H1 (cell line): Measurements from ENCODE around the gene LILRB2. TPM values are rescaled to one million over a fixed set of nuclear protein-coding genes. Genes with fewer than 3 reads are reported as not detected.

ENCODE experiments used
- polyA plus RNA-seq, 7 experiments: library from polyadenylated mRNA; depleted of rRNA in 3 of 7; stranded (reverse) in 5 of 7; unstranded in 2 of 7; fragments of >200 nt in 5 of 7; fragments of 200-250 nt in 2 of 7; gene quantifications; 1 replicate in 5 of 7; 2 replicates in 1 of 7; 4 replicates in 1 of 7; pipeline versions ENCODE4 v1.2.1 to v1.2.3, GENCODE V29; 2011 to 2013; ENCODE audit warnings: missing spikeins in 2 of 7, mixed read lengths in 2 of 7
- total RNA-seq: library from RNA; stranded (reverse); fragmentation: NEBNext Ultra II Directional; extraction: Animal tissue kit (Norgen Biotek cat#: 25700); gene quantifications from 2 replicates; pipeline ENCODE4 v1.2.1, GENCODE V29; 2021
- TF ChIP-seq, protein P1 (sequence below): fragments of 300-600 bp; sonication (generic); IDR thresholded peaks from 2 replicates; pipeline ENCODE4 v1.7.1; 2012; ENCODE audit warnings: low read length, moderate library complexity, mild to moderate bottlenecking, inconsistent platforms; ENCODE audit not compliant: insufficient replicate concordance

The LILRB2 gene
- total and polyA plus RNA-seq, 2 of the 8 experiments (the other 6 are each of a cell fraction or from before 2014, with no cell fraction given), result not detected

DNA sequence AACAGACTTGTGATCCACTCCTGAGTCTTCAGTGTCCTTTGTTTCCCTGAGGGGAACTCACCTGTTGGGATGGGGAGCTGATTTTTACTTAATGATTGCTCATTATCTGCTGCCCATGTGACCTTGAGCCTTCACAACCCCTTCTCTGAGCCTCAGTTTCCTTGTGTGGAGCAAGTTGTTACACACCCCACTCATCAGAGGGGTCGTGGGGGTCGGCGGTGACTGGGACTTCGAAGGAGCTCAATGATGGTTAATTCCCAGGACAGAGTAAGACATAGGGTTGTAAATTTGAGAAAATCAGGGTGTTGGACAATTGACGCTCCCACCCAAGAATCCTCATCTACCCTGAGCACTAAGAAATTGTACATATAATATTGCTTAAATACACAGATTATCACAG lies 18.6 kb upstream of the LILRB2 start (continued):
- TF ChIP-seq, protein P1, sequence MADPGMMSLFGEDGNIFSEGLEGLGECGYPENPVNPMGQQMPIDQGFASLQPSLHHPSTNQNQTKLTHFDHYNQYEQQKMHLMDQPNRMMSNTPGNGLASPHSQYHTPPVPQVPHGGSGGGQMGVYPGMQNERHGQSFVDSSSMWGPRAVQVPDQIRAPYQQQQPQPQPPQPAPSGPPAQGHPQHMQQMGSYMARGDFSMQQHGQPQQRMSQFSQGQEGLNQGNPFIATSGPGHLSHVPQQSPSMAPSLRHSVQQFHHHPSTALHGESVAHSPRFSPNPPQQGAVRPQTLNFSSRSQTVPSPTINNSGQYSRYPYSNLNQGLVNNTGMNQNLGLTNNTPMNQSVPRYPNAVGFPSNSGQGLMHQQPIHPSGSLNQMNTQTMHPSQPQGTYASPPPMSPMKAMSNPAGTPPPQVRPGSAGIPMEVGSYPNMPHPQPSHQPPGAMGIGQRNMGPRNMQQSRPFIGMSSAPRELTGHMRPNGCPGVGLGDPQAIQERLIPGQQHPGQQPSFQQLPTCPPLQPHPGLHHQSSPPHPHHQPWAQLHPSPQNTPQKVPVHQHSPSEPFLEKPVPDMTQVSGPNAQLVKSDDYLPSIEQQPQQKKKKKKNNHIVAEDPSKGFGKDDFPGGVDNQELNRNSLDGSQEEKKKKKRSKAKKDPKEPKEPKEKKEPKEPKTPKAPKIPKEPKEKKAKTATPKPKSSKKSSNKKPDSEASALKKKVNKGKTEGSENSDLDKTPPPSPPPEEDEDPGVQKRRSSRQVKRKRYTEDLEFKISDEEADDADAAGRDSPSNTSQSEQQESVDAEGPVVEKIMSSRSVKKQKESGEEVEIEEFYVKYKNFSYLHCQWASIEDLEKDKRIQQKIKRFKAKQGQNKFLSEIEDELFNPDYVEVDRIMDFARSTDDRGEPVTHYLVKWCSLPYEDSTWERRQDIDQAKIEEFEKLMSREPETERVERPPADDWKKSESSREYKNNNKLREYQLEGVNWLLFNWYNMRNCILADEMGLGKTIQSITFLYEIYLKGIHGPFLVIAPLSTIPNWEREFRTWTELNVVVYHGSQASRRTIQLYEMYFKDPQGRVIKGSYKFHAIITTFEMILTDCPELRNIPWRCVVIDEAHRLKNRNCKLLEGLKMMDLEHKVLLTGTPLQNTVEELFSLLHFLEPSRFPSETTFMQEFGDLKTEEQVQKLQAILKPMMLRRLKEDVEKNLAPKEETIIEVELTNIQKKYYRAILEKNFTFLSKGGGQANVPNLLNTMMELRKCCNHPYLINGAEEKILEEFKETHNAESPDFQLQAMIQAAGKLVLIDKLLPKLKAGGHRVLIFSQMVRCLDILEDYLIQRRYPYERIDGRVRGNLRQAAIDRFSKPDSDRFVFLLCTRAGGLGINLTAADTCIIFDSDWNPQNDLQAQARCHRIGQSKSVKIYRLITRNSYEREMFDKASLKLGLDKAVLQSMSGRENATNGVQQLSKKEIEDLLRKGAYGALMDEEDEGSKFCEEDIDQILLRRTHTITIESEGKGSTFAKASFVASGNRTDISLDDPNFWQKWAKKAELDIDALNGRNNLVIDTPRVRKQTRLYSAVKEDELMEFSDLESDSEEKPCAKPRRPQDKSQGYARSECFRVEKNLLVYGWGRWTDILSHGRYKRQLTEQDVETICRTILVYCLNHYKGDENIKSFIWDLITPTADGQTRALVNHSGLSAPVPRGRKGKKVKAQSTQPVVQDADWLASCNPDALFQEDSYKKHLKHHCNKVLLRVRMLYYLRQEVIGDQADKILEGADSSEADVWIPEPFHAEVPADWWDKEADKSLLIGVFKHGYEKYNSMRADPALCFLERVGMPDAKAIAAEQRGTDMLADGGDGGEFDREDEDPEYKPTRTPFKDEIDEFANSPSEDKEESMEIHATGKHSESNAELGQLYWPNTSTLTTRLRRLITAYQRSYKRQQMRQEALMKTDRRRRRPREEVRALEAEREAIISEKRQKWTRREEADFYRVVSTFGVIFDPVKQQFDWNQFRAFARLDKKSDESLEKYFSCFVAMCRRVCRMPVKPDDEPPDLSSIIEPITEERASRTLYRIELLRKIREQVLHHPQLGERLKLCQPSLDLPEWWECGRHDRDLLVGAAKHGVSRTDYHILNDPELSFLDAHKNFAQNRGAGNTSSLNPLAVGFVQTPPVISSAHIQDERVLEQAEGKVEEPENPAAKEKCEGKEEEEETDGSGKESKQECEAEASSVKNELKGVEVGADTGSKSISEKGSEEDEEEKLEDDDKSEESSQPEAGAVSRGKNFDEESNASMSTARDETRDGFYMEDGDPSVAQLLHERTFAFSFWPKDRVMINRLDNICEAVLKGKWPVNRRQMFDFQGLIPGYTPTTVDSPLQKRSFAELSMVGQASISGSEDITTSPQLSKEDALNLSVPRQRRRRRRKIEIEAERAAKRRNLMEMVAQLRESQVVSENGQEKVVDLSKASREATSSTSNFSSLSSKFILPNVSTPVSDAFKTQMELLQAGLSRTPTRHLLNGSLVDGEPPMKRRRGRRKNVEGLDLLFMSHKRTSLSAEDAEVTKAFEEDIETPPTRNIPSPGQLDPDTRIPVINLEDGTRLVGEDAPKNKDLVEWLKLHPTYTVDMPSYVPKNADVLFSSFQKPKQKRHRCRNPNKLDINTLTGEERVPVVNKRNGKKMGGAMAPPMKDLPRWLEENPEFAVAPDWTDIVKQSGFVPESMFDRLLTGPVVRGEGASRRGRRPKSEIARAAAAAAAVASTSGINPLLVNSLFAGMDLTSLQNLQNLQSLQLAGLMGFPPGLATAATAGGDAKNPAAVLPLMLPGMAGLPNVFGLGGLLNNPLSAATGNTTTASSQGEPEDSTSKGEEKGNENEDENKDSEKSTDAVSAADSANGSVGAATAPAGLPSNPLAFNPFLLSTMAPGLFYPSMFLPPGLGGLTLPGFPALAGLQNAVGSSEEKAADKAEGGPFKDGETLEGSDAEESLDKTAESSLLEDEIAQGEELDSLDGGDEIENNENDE, result no peak
